Measurements from ENCODE around the gene ARHGEF33.

ARHGEF33 gene

GRCh38 chr2:38948387-38948882 is 58.8 kb downstream of the ARHGEF33 start:
- DNase-seq (ENCODE audit: extremely low read depth, low read depth) = no peak
- H3K4me3 ChIP-seq (replicated peaks; ENCODE audit: low read depth, low read length) = no peak overlapping the region

GRCh38 chr2:38948995-38949394 is 59.3 kb downstream of the ARHGEF33 start:
- TF ChIP-seq, protein P1, sequence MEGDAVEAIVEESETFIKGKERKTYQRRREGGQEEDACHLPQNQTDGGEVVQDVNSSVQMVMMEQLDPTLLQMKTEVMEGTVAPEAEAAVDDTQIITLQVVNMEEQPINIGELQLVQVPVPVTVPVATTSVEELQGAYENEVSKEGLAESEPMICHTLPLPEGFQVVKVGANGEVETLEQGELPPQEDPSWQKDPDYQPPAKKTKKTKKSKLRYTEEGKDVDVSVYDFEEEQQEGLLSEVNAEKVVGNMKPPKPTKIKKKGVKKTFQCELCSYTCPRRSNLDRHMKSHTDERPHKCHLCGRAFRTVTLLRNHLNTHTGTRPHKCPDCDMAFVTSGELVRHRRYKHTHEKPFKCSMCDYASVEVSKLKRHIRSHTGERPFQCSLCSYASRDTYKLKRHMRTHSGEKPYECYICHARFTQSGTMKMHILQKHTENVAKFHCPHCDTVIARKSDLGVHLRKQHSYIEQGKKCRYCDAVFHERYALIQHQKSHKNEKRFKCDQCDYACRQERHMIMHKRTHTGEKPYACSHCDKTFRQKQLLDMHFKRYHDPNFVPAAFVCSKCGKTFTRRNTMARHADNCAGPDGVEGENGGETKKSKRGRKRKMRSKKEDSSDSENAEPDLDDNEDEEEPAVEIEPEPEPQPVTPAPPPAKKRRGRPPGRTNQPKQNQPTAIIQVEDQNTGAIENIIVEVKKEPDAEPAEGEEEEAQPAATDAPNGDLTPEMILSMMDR (IDR thresholded peaks at IDR 0.05; ENCODE audit: low read depth, low read length, missing control alignments) = no peak
- no peak for DNase-seq (ENCODE audit: extremely low read depth, low read depth)
- no peak overlapping the region for H3K4me3 ChIP-seq (replicated peaks; ENCODE audit: low read depth, low read length)

More at GRCh38 chr2:38948387-38948882, 58.8 kb downstream of the ARHGEF33 start:
- TF ChIP-seq, protein P1 (IDR thresholded peaks at IDR 0.05; ENCODE audit: low read depth, low read length, missing control alignments) = no peak

DNA sequence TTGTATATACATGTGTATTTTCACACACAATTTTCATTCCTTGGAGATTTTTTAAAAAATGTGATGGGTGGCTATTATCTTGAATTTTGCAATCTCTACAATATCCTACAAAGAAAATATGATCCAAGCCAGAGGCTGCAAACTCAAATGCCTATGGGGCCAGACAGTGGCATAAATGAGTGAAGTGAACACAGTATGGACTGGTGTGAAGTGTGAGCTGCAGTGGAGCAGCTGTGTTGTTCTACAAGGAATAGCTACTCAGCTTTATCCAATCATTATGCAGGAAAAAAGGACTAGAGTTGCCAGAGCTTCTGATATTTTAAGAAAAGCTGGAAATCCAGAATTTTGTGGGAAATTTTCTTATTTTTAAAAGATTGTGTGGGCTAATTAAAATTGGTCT is 62.1 kb downstream of the ARHGEF33 start:
- H3K4me3 ChIP-seq (replicated peaks; ENCODE audit: low read depth, low read length) = no peak overlapping the region
- DNase-seq (ENCODE audit: extremely low read depth, low read depth) = no peak
- TF ChIP-seq, protein P1 (IDR thresholded peaks at IDR 0.05; ENCODE audit: low read depth, low read length, missing control alignments) = no peak

GRCh38 chr2:38957972-38958371 is 68.3 kb downstream of the ARHGEF33 start:
- TF ChIP-seq, protein P1 (IDR thresholded peaks at IDR 0.05; ENCODE audit: low read depth, low read length, missing control alignments) = no peak
- DNase-seq (ENCODE audit: extremely low read depth, low read depth) = no peak
- H3K4me3 ChIP-seq (replicated peaks; ENCODE audit: low read depth, low read length) = no peak overlapping the region

GRCh38 chr2:38959466-38959865 is 69.8 kb downstream of the ARHGEF33 start:
- no peak for DNase-seq (ENCODE audit: extremely low read depth, low read depth)
- H3K4me3 ChIP-seq (replicated peaks; ENCODE audit: low read depth, low read length) = no peak overlapping the region
- TF ChIP-seq, protein P1 (IDR thresholded peaks at IDR 0.05; ENCODE audit: low read depth, low read length, missing control alignments) = no peak

- peak; percentile 20 for DNase-seq (ENCODE audit: extremely low read depth, low read depth)
- TF ChIP-seq, protein P1 (IDR thresholded peaks at IDR 0.05; ENCODE audit: low read depth, low read length, missing control alignments) = no peak
- peak overlapping the region; percentile 30 for H3K4me3 ChIP-seq (replicated peaks; ENCODE audit: low read depth, low read length)
Measured at GRCh38 chr2:38959938-38960608, 70.4 kb downstream of the ARHGEF33 start.
